Large intestine (tissue), 3 donors: ENCODE measurements around the gene ABL1. TPM values are rescaled to one million over a fixed set of nuclear protein-coding genes. Genes with fewer than 3 reads are reported as not detected.

ENCODE experiments used
- DNase-seq, 2 donors: peaks; one replicate each; pipeline versions ENCODE4 v3.0.0 to v3.0.0-alpha.2; 2013
- H3K27ac ChIP-seq: one replicate; pipeline ENCODE4 v1.5.1; 2013; ENCODE audit warnings: low read length
- H3K27me3 ChIP-seq: 2 replicates; pipeline ENCODE4 v1.6.1; 2013; ENCODE audit warnings: low read length; ENCODE audit not compliant: control insufficient read depth, insufficient read depth
- H3K36me3 ChIP-seq: 2 replicates; pipeline ENCODE4 v1.6.1; 2013; ENCODE audit warnings: low read length; ENCODE audit not compliant: control insufficient read depth, insufficient read depth
- H3K4me1 ChIP-seq: one replicate; pipeline ENCODE4 v1.6.1; 2013; ENCODE audit warnings: low read length; ENCODE audit not compliant: control insufficient read depth, insufficient read depth
- H3K4me3 ChIP-seq: one replicate; pipeline ENCODE4 v1.5.1; 2013; ENCODE audit warnings: low read length
- H3K9me3 ChIP-seq: one replicate; pipeline ENCODE4 v1.6.1; 2013; ENCODE audit warnings: mild to moderate bottlenecking, low read depth, low read length, moderate library complexity; ENCODE audit not compliant: control insufficient read depth
- WGBS: methylation state at CpG from one replicate; pipeline ENCODE4 v1.1.5; 2013; ENCODE audit warnings: low lambda C conversion rate; ENCODE audit not compliant: insufficient coverage; 5-methylcytosine and 5-hydroxymethylcytosine counted together
- polyA plus RNA-seq: library from polyadenylated mRNA; unstranded; fragments of 120-200 nt; gene quantifications from one replicate; pipeline ENCODE4 v1.2.1, GENCODE V29; 2013

The ABL1 gene
- polyA plus RNA-seq, 1 donor: 50.9 TPM

GRCh38 chr9:130882696-130883225 is 47.7 kb downstream of the ABL1 start:
- Histone ChIP-seq H3K36me3 (peaks cover 88% of the 10 kb centered on the region), H3K27me3 (no peaks in the 10 kb centered on the region), H3K4me3 (no peak overlapping the region), H3K27ac (no peak overlapping the region), H3K9me3 (no peaks in the 10 kb centered on the region), H3K4me1 (no peaks in the 10 kb centered on the region)
- WGBS: no CpG with 5 or more reads among the region's 15 CpGs
- DNase-seq: no peak

GRCh38 chr9:130883479-130883878 is 48.4 kb downstream of the ABL1 start:
- peaks cover 90% of the 10 kb centered on the region for H3K36me3 ChIP-seq
- no peaks in the 10 kb centered on the region for H3K4me1 ChIP-seq
- no peak overlapping the region for H3K27ac ChIP-seq
- DNase-seq: no peak
- H3K4me3 ChIP-seq: no peak overlapping the region
- H3K9me3 ChIP-seq: no peaks in the 10 kb centered on the region
- 100% methylated on average over 1 of the region's 5 CpGs for WGBS
- no peaks in the 10 kb centered on the region for H3K27me3 ChIP-seq

- no peak for DNase-seq
- no peaks in the 10 kb centered on the region for H3K9me3 ChIP-seq
- H3K36me3 ChIP-seq: peaks cover 92% of the 10 kb centered on the region
- no peaks in the 10 kb centered on the region for H3K27me3 ChIP-seq
- H3K4me1 ChIP-seq: no peaks in the 10 kb centered on the region
- no peak overlapping the region for H3K27ac ChIP-seq
- H3K4me3 ChIP-seq: no peak overlapping the region
- WGBS: no CpG with 5 or more reads among the region's 25 CpGs
Measured at GRCh38 chr9:130884111-130884531, 49.1 kb downstream of the ABL1 start.

- no peak overlapping the region for H3K4me3 ChIP-seq
- WGBS: 100% methylated on average over 1 of the region's 47 CpGs
- H3K36me3 ChIP-seq: peaks cover 85% of the 10 kb centered on the region
- no peak for DNase-seq
- no peak overlapping the region for H3K27ac ChIP-seq
- no peaks in the 10 kb centered on the region for H3K27me3 ChIP-seq
- no peaks in the 10 kb centered on the region for H3K9me3 ChIP-seq
- no peaks in the 10 kb centered on the region for H3K4me1 ChIP-seq
Measured at GRCh38 chr9:130884542-130885483, 49.8 kb downstream of the ABL1 start.

- Histone ChIP-seq H3K36me3 (peaks cover 84% of the 10 kb centered on the region), H3K27me3 (no peaks in the 10 kb centered on the region), H3K27ac (no peak overlapping the region), H3K9me3 (no peaks in the 10 kb centered on the region), H3K4me1 (no peaks in the 10 kb centered on the region), H3K4me3 (no peak overlapping the region)
- 89% methylated on average over 8 of the region's 35 CpGs for WGBS
- DNase-seq: no peak
Measured at GRCh38 chr9:130885484-130886375, 50.7 kb downstream of the ABL1 start.

GRCh38 chr9:130886981-130887380 is 51.9 kb downstream of the ABL1 start:
- DNase-seq: no peak
- Histone ChIP-seq H3K27me3 (no peaks in the 10 kb centered on the region), H3K4me1 (no peaks in the 10 kb centered on the region), H3K27ac (no peak overlapping the region), H3K4me3 (no peak overlapping the region), H3K9me3 (no peaks in the 10 kb centered on the region), H3K36me3 (peaks cover 84% of the 10 kb centered on the region)
- 97% methylated on average over 6 of the region's 23 CpGs for WGBS

GRCh38 chr9:130887494-130888144 is 52.6 kb downstream of the ABL1 start:
- H3K27me3 ChIP-seq: no peaks in the 10 kb centered on the region
- H3K4me3 ChIP-seq: no peak overlapping the region
- no peaks in the 10 kb centered on the region for H3K4me1 ChIP-seq
- no peaks in the 10 kb centered on the region for H3K9me3 ChIP-seq
- no peak for DNase-seq
- H3K36me3 ChIP-seq: peaks cover 87% of the 10 kb centered on the region
- WGBS: no CpG with 5 or more reads among the region's 25 CpGs
- H3K27ac ChIP-seq: no peak overlapping the region

GRCh38 chr9:130888146-130888885 is 53.3 kb downstream of the ABL1 start:
- no CpG with 5 or more reads among the region's 22 CpGs for WGBS
- peaks cover 90% of the 10 kb centered on the region for H3K36me3 ChIP-seq
- no peaks in the 10 kb centered on the region for H3K27me3 ChIP-seq
- DNase-seq: no peak
- H3K9me3 ChIP-seq: no peaks in the 10 kb centered on the region
- H3K27ac ChIP-seq: no peak overlapping the region
- no peaks in the 10 kb centered on the region for H3K4me1 ChIP-seq
- no peak overlapping the region for H3K4me3 ChIP-seq

- H3K9me3 ChIP-seq: no peaks in the 10 kb centered on the region
- no peaks in the 10 kb centered on the region for H3K27me3 ChIP-seq
- H3K27ac ChIP-seq: no peak overlapping the region
- H3K4me3 ChIP-seq: no peak overlapping the region
- H3K4me1 ChIP-seq: no peaks in the 10 kb centered on the region
- no CpG with 5 or more reads among the region's 9 CpGs for WGBS
- DNase-seq: no peak
- H3K36me3 ChIP-seq: peaks cover 74% of the 10 kb centered on the region
Measured at GRCh38 chr9:130890124-130890523, 55.1 kb downstream of the ABL1 start.
